GM18505 (cell line): ENCODE measurements around the gene TLE5.

Source experiments
- ATAC-seq: cut with Tn5 transposase; IDR thresholded peaks from one replicate; pipeline ENCODE4 v1.9.1; 2021; ENCODE audit not compliant: unreplicated experiment
- POLR2A ChIP-seq: IDR thresholded peaks from 4 replicates; pipeline ENCODE4 v1.6.1; 2011; ENCODE audit warnings: borderline replicate concordance; ENCODE audit not compliant: insufficient read depth, insufficient read length; ENCODE audit errors: extremely low read depth

The TLE5 gene

DNA sequence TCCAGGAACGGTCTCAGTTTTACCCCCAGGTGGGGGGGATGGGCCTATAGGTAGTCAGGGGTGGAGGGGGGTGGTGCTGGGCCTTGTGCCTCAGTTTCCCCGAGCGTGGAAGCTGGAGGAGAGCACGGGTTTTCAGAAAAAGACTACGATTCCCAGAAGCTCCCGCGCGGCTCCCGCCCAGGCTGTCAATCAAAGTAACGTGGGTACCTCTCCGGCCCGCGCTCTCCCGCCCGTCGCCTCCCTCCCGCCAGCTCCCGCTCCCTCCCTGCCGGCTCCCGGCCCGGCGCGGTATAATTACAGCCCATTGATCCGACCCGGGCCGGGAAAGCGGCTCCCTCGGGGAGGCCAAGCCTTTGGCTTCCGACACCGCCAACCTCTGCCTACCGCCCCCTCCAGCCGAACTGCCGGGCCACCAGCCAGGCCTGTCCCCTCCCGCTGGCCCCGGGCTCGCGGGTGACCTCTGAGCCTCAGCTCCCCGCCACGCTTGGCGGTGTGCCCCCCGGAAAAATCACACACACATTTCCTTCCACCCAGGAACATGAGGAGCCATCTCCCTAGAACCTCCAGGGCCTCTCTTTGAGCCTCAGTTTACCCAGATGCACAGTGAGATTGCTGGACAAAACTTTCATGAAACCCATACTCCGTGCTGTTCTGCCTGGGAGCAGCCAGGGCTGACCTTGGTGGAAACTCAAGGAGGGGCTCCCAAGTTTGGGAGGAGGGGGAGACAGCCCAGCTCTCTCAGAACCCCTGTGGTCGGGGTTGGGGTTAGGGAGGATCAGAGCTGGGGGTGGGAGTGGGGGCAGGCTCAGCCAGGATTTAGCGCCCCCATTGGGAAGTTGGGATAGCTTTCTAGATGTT lies 25.9 kb downstream of the TLE5 start:
- peak; percentile 54 for ATAC-seq
- no peak for TF ChIP-seq POLR2A

GRCh38 chr19:3035542-3036118 lies 26.7 kb downstream of the TLE5 start:
- peak; percentile 74 for TF ChIP-seq POLR2A
- ATAC-seq, result peak; percentile 67

DNA sequence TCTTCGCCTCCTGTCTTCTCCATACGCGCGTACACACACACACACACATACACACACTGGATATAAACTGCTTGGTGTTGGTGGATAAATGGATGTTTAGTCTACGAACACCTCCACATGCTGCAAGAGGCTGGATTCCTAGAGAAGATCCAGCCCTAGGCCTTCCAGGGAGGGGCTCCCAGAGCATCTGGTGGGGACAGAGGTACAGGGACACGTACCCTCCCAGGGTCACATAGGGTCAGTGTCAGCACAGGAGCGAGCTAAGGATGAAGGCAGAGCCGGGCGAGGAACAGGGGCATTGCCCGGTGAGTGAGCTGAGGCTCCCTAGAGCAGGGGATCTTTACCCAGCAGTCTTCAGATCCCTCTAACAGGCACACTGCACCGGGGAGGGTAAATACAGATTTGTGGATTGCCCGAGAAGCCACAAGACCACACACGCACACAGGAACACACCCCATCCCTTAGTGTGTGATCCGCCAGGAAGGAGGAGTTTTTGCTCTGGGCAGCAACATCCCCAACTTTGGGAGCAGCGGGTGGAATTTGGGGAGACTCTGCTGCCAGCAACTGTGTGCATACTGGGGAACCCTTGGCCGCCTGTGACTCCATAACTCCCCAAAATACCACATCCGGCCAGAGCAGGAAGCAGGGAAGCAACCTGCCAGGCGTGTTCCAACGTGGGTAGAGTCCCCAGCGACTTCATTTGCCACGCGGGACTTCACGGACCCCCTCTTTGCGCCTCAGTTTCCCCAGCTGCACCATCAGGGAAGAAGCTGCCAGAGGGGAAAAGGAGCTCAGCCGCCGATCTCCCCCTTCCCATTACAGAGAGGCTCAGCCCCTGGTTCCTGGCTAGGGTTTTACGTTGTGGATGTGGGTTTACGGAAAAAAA lies 27.4 kb downstream of the TLE5 start:
- TF ChIP-seq POLR2A, result no peak
- no peak for ATAC-seq

GRCh38 chr19:3034406-3034655 lies 28.0 kb downstream of the TLE5 start:
- ATAC-seq, result no peak
- no peak for TF ChIP-seq POLR2A

DNA sequence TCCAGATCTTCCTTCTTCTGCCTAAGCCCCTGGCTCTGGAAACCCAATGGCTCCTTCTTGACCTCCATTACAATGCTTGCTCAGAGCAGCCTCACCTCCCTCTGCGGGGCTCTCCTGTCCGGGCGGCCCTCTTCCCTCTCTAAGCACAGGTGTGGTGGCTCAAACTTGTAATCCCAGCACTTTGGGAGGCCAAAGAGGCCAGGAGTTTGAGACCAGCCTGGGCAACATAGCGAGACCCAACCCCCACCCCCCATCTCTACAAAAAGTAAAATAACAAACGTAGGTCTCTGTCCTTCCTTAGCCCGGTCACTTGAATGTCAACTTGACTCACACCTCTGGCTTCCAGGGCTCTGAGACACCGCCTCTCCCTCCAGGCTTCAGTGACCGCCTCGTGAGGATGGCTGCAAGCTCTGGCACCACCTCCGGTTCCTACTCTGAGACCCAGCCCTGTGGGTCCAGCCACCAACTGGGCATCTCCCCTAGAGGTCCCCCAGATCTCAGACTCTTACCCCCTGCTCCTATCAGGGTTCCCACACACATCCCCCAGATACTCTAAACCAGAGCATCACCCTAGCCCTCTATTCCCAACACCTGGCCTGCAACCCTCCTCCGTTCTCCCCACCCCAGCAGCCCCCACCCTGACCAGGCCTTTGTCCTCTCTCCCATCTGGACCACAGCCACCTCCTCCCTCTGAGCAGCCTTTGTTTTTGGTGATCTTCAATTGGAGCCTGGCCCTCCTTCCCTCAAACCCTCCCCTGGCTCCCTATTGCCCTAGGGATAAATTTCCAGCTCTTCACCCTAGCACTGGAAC lies 28.5 kb downstream of the TLE5 start:
- no peak for ATAC-seq
- no peak for TF ChIP-seq POLR2A

DNA sequence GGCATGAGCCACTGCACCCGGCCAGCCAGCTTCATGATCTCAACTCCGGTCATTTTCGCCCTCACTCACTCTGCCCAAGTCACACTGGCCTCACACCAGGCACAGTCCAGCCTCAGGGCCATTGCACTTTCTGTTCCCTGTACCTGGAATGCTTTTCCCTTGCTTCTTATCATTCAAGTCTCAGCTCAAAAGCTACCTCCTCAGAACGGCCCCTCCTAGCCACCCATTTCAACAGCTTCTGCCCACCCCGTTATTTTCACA lies 30.8 kb downstream of the TLE5 start:
- ATAC-seq, result no peak
- TF ChIP-seq POLR2A, result no peak

- TF ChIP-seq POLR2A, result no peak
- no peak for ATAC-seq
These were observed 33.0 kb downstream of the TLE5 start, which contains the start of gene TLE2 for GRCh38 chr19:3029065-3029923. TLE2 (minus strand) TSS chr19:3029280; CDS start chr19:3028904, 376 bp downstream.

DNA sequence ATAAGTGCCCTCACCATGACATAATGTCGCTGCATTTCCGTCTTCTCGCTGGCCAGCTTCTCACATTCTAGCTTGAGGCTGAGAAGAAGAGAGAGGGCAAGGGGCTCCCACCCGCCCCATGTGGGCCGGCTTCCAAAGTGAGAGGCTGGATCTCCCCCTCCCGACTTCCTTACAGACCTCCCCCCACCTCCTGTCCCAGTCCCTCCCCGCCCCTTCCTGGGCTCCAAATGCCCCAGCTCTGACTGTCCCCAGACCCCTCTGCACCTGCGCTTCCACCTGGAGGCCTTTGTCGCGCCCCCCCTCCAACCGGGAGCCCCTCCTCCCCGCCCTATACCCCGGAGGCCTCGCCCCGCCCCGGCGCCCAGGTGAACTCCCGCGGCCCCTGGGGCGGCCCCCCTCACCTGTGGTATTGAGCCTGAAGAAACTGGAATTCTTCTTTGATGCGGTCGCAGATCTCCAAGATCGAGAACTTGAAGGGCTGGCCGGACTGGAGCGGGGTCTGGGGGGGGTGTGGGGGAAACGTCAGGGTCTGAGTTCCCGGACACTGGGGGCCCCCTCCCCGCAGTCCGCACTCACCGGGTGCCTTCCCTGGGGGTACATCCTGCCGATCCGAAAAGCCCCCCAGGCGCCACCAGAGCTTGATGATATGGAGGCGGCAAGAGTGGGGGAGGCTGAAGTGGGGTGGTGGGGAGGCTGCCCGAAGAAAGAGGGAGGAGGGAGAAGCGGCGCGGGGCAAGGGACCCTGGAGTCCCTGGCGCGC lies 33.8 kb downstream of the TLE5 start:
- TF ChIP-seq POLR2A, result no peak
- ATAC-seq, result no peak

DNA sequence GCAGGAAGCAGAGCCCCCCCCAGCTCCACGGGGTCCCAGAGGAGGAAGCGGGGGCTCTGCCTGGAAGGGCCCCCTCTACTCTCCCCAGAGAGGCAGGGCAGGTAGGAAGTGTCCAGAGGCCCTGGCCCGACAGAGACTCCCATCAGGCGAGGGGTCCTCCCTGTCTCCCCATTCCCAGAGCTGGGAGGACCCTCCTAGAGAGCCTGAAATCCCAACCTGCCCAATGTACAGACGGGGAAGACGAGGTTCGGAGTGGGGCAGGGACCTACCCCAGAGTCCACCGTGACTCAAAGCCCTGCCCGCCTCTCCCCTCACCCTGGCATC lies 34.4 kb downstream of the TLE5 start:
- ATAC-seq, result no peak
- TF ChIP-seq POLR2A, result no peak

DNA sequence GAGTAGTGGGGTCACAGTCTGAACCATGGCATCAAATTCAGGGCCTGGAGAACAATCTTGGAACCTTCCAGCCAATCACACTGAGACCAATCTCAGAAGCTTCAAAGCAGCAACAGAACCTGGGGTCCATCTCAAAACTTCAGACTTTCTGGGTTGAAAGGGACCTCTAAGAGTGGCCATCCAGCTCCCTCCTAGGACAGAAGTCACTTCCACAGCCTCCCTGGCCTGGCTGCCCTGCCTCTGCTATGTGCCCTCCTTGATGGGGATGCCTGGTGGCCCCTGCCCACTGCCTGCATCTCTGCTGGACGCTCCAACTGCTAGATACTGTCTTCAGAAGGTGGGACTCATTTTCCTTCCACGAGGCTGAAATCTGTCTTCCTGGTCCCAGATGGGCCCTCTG lies 35.0 kb downstream of the TLE5 start:
- no peak for TF ChIP-seq POLR2A
- no peak for ATAC-seq

- no peak for ATAC-seq
These were observed 35.5 kb downstream of the TLE5 start for GRCh38 chr19:3026768-3027167.

DNA sequence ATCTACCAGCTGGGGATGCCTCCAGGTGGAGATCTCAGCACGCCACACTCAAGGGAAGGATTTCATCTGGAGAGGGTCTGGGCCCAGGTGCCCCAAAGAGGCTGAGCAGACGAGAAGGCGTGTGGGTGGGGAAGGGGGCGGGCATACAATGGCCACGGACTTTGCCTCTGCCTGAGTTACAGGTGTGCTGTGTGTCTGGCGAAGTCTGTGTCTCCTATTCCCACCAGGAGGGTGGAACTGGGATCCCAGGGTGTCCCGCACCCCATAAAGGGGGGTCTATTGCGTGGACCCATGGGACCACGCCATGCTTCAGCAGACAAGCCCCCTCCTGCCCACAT lies 36.8 kb downstream of the TLE5 start:
- TF ChIP-seq POLR2A, result no peak
- ATAC-seq, result no peak

More at GRCh38 chr19:3026768-3027167, 35.5 kb downstream of the TLE5 start:
- TF ChIP-seq POLR2A, result no peak

- TF ChIP-seq POLR2A, result no peak
These were observed 37.3 kb downstream of the TLE5 start for GRCh38 chr19:3024870-3025548.

More at GRCh38 chr19:3024870-3025548, 37.3 kb downstream of the TLE5 start:
- ATAC-seq, result no peak
